OCI-LY3 (cell line): Measurements from ENCODE around the gene MDM4.
"Not testable (repeated sequence)": the region's sequence is repeated elsewhere in the genome, so short reads cannot be mapped to it uniquely, and the experiment has no call there.

Experiments used
- H2AFZ ChIP-seq: fragments of 200-600, 300-600 bp; shearing (Covaris generic); 2 replicates; pipeline ENCODE4 v1.6.0; 2014; ENCODE audit warnings: antibody characterized with exemption, low read depth, low read length
- H3K27ac ChIP-seq: fragments of 200-600, 300-600 bp; sonication (generic); 2 replicates; pipeline ENCODE4 v1.5.1; 2014; ENCODE audit warnings: mild to moderate bottlenecking, low read length, moderate library complexity, mixed read lengths
- H3K27me3 ChIP-seq: fragments of 200-600, 300-600 bp; sonication (generic); 2 replicates; pipeline ENCODE4 v1.6.1; 2014; ENCODE audit warnings: low read depth, low read length, mixed read lengths
- H3K36me3 ChIP-seq: fragments of 200-600, 300-600 bp; sonication (generic); replicated peaks from 2 replicates; pipeline ENCODE3; 2014; ENCODE audit warnings: low read depth, low read length, mixed read lengths
- H3K4me1 ChIP-seq: fragments of 300-600, 200-600 bp; sonication (generic); 2 replicates; pipeline ENCODE4 v1.6.1; 2014; ENCODE audit warnings: low read length, mixed read lengths
- H3K4me2 ChIP-seq: fragments of 200-600, 300-600 bp; sonication (generic); 2 replicates; pipeline ENCODE4 v1.6.1; 2014; ENCODE audit warnings: low read length, mixed read lengths
- H3K4me3 ChIP-seq: fragments of 300-600, 200-600 bp; sonication (generic); 2 replicates; pipeline ENCODE4 v1.5.1; 2014; ENCODE audit warnings: antibody characterized with exemption, mild to moderate bottlenecking, low read length, moderate library complexity
- H3K79me2 ChIP-seq: fragments of 300-600, 200-600 bp; shearing (Covaris generic); 2 replicates; pipeline ENCODE4 v1.6.1; 2014; ENCODE audit warnings: mild to moderate bottlenecking, low read length, mixed read lengths
- H3K9ac ChIP-seq: fragments of 300-600, 200-600 bp; shearing (Covaris generic); 2 replicates; pipeline ENCODE4 v1.6.0; 2014; ENCODE audit warnings: mild to moderate bottlenecking, low read length, moderate library complexity
- H3K9me3 ChIP-seq: fragments of 200-600, 300-600 bp; shearing (Covaris generic); 2 replicates; pipeline ENCODE4 v1.6.1; 2014; ENCODE audit warnings: low read length, mixed read lengths; ENCODE audit not compliant: insufficient read depth
- H4K20me1 ChIP-seq: fragments of 200-600, 300-600 bp; sonication (generic); 2 replicates; pipeline ENCODE4 v1.6.1; 2016; ENCODE audit warnings: low read length, mixed read lengths; ENCODE audit not compliant: insufficient read depth
- EZH2phosphoT487 ChIP-seq: fragments of 200-600 bp; shearing (Covaris generic); IDR thresholded peaks from 2 replicates; pipeline ENCODE4 v1.6.1; 2018; ENCODE audit warnings: antibody characterized with exemption, mixed run types, low read depth
- TF ChIP-seq, protein P1 (sequence below): fragments of 200-600, 300-600 bp; sonication (generic); IDR thresholded peaks from 2 replicates; pipeline ENCODE4 v1.5.1; 2014; ENCODE audit warnings: antibody characterized with exemption, low read length, low read depth

Gene MDM4

DNA sequence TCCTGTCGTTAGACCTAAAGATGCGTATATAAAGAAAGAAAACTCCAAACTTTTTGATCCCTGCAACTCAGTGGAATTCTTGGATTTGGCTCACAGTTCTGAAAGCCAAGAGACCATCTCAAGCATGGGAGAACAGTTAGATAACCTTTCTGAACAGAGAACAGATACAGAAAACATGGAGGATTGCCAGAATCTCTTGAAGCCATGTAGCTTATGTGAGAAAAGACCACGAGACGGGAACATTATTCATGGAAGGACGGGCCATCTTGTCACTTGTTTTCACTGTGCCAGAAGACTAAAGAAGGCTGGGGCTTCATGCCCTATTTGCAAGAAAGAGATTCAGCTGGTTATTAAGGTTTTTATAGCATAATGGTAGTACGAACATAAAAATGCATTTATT, 33.1 kb downstream of the MDM4 start:
- Histone ChIP-seq H2AFZ (no peak overlapping the region), H3K4me3 (no peak overlapping the region), H3K27ac (no peak overlapping the region), H3K79me2 (peaks cover 16% of the 10 kb centered on the region), H4K20me1 (peaks cover 16% of the 10 kb centered on the region; the same call in 1 of the 2 replicates), H3K9me3 (no peaks in the 10 kb centered on the region), H3K36me3 (peaks cover 78% of the 10 kb centered on the region), H3K27me3 (no peaks in the 10 kb centered on the region), H3K9ac (no peak overlapping the region), H3K4me1 (no peaks in the 10 kb centered on the region), H3K4me2 (no peak overlapping the region)
- TF ChIP-seq EZH2phosphoT487, result no peak
- TF ChIP-seq, protein P1, sequence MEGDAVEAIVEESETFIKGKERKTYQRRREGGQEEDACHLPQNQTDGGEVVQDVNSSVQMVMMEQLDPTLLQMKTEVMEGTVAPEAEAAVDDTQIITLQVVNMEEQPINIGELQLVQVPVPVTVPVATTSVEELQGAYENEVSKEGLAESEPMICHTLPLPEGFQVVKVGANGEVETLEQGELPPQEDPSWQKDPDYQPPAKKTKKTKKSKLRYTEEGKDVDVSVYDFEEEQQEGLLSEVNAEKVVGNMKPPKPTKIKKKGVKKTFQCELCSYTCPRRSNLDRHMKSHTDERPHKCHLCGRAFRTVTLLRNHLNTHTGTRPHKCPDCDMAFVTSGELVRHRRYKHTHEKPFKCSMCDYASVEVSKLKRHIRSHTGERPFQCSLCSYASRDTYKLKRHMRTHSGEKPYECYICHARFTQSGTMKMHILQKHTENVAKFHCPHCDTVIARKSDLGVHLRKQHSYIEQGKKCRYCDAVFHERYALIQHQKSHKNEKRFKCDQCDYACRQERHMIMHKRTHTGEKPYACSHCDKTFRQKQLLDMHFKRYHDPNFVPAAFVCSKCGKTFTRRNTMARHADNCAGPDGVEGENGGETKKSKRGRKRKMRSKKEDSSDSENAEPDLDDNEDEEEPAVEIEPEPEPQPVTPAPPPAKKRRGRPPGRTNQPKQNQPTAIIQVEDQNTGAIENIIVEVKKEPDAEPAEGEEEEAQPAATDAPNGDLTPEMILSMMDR, result no peak

DNA sequence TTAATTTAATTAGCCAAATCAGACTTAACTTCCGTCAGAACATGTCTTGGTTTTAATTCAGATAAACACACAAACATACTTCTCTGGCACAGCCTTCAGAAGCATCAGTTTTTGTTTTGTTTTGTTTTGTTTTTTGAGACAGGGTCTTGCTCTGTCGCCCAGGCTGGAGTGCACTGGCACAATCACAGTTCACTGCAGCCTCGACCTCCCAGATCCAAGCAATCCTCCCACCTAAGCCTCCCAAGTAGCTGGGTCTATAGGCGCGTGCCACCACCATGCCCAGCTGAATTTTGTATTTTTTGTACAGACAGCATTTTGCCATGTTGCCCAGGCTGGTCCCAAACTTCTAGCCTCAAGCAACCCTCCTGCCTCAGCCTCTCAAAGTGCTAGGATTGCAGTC, 34.7 kb downstream of the MDM4 start:
- Histone ChIP-seq H3K4me2 (no peak overlapping the region), H3K4me3 (no peak overlapping the region), H3K79me2 (peaks cover 21% of the 10 kb centered on the region), H3K27me3 (no peaks in the 10 kb centered on the region), H3K4me1 (no peaks in the 10 kb centered on the region), H4K20me1 (peaks cover 20% of the 10 kb centered on the region; the same call in 1 of the 2 replicates), H3K27ac (no peak overlapping the region), H3K9ac (no peak overlapping the region), H3K9me3 (no peaks in the 10 kb centered on the region), H2AFZ (no peak overlapping the region), H3K36me3 (peaks cover 70% of the 10 kb centered on the region)
- TF ChIP-seq EZH2phosphoT487, result no peak
- TF ChIP-seq, protein P1, result no peak

GRCh38 chr1:204556458-204557052, 40.3 kb downstream of the MDM4 start:
- no peak for TF ChIP-seq EZH2phosphoT487
- TF ChIP-seq, protein P1, result no peak
- peaks cover 22% of the 10 kb centered on the region; the same call in 1 of the 2 replicates for H4K20me1 ChIP-seq
- H3K36me3 ChIP-seq, result peaks cover 46% of the 10 kb centered on the region
- H3K4me1 ChIP-seq, result no peaks in the 10 kb centered on the region
- H3K9me3 ChIP-seq, result no peaks in the 10 kb centered on the region
- no peak overlapping the region for H3K27ac ChIP-seq
- H2AFZ ChIP-seq, result no peak overlapping the region
- no peak overlapping the region for H3K4me3 ChIP-seq
- H3K9ac ChIP-seq, result no peak overlapping the region
- no peaks in the 10 kb centered on the region for H3K27me3 ChIP-seq
- no peak overlapping the region for H3K4me2 ChIP-seq
- H3K79me2 ChIP-seq, result peaks cover 15% of the 10 kb centered on the region

DNA sequence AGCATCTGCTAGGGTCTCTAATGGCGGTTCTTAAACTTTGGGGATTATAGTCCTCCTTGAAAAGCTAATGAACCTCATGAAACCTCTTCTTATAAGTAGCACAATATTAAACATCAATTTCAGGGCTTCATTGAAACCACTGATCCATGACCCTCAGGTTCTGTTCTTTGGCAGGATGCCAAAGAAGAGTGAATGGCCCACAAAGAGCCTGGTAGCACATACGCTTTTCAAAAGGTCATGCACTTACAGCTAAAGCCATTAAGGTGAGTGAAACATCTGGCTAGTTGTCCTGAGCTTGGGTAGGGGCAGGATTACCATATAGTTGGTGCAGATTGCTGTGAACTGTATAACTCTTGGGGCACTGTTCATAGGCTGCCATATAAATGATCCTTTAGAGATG, 42.3 kb downstream of the MDM4 start:
- Histone ChIP-seq H3K27ac (no peak overlapping the region), H4K20me1 (peaks cover 29% of the 10 kb centered on the region; the same call in 1 of the 2 replicates)

GRCh38 chr1:204560002-204560401, 43.8 kb downstream of the MDM4 start:
- H3K36me3 ChIP-seq, result peaks cover 33% of the 10 kb centered on the region
- peaks cover 21% of the 10 kb centered on the region; the same call in 1 of the 2 replicates for H4K20me1 ChIP-seq
- not testable (repeated sequence) for H3K27ac ChIP-seq, H3K9me3 ChIP-seq, H3K4me3 ChIP-seq, H3K9ac ChIP-seq, H2AFZ ChIP-seq, H3K4me1 ChIP-seq, H3K27me3 ChIP-seq, H3K79me2 ChIP-seq, H3K4me2 ChIP-seq

More for the DNA sequence above, 42.3 kb downstream of the MDM4 start:
- Histone ChIP-seq H3K9ac (no peak overlapping the region), H3K79me2 (peaks cover 9% of the 10 kb centered on the region), H3K4me1 (no peaks in the 10 kb centered on the region), H2AFZ (no peak overlapping the region), H3K4me2 (no peak overlapping the region), H3K36me3 (peaks cover 41% of the 10 kb centered on the region), H3K9me3 (no peaks in the 10 kb centered on the region), H3K4me3 (no peak overlapping the region), H3K27me3 (no peaks in the 10 kb centered on the region)
- no peak for TF ChIP-seq EZH2phosphoT487
